T-helper 1 cell (primary cell): Measurements from ENCODE around the gene RNF5.
"Not testable (repeated sequence)": the region's sequence is repeated elsewhere in the genome, so short reads cannot be mapped to it uniquely, and the experiment has no call there.

ENCODE experiments used
- DNase-seq, 5 donors: peaks; one replicate each; pipeline ENCODE4 v3.0.0-alpha.2; 2012 to 2020

RNF5 gene

GRCh38 chr6:32176476-32177182 is 1.6 kb upstream of the RNF5 start:
- DNase-seq, result no peak

GRCh38 chr6:32177183-32177787 is 920 bp upstream of the RNF5 start:
- DNase-seq, result peak in 2 of 5 donors; percentile 28 to 68

GRCh38 chr6:32178547-32179440 is 589 bp downstream of the RNF5 start:
- no peak for DNase-seq

- DNase-seq, result no peak
These were observed 1.7 kb downstream of the RNF5 start for GRCh38 chr6:32179766-32180405.

GRCh38 chr6:32181148-32181702 is 3.0 kb downstream of the RNF5 start:
- DNase-seq, result no peak

- DNase-seq, result no peak
These were observed 3.8 kb downstream of the RNF5 start for GRCh38 chr6:32181915-32182529.

- no peak for DNase-seq
These were observed 4.4 kb downstream of the RNF5 start for GRCh38 chr6:32182555-32182981.

GRCh38 chr6:32183030-32183429 is 4.8 kb downstream of the RNF5 start:
- no peak for DNase-seq

GRCh38 chr6:32183483-32184083 is 5.4 kb downstream of the RNF5 start:
- DNase-seq, result no peak

- no peak for DNase-seq
These were observed 6.0 kb downstream of the RNF5 start, which contains the start of gene AGER for GRCh38 chr6:32184084-32184640. Gene AGER, minus strand, starts transcription at chr6:32184253. Its CDS starts 31 bp downstream, at chr6:32184222.

GRCh38 chr6:32185681-32186131 is 7.5 kb downstream of the RNF5 start:
- peak; percentile 34 to 78 (median 45) for DNase-seq

- DNase-seq, result not testable (repeated sequence)
These were observed 8.1 kb downstream of the RNF5 start for GRCh38 chr6:32186151-32186840.

GRCh38 chr6:32187009-32187709 is 9.0 kb downstream of the RNF5 start:
- DNase-seq, result no peak

- not testable (repeated sequence) for DNase-seq
These were observed 9.6 kb downstream of the RNF5 start for GRCh38 chr6:32187725-32188380.

GRCh38 chr6:32188381-32189068 is 10.3 kb downstream of the RNF5 start:
- DNase-seq, result no peak

- DNase-seq, result no peak
These were observed 11.0 kb downstream of the RNF5 start for GRCh38 chr6:32189069-32189741.

- no peak for DNase-seq
These were observed 11.5 kb downstream of the RNF5 start for GRCh38 chr6:32189742-32190053.
